ENCODE measurements around the gene ENPEP.

- TF ChIP-seq POLR2A (IDR thresholded peaks at IDR 0.05) = no peak
- TF ChIP-seq, protein P1, sequence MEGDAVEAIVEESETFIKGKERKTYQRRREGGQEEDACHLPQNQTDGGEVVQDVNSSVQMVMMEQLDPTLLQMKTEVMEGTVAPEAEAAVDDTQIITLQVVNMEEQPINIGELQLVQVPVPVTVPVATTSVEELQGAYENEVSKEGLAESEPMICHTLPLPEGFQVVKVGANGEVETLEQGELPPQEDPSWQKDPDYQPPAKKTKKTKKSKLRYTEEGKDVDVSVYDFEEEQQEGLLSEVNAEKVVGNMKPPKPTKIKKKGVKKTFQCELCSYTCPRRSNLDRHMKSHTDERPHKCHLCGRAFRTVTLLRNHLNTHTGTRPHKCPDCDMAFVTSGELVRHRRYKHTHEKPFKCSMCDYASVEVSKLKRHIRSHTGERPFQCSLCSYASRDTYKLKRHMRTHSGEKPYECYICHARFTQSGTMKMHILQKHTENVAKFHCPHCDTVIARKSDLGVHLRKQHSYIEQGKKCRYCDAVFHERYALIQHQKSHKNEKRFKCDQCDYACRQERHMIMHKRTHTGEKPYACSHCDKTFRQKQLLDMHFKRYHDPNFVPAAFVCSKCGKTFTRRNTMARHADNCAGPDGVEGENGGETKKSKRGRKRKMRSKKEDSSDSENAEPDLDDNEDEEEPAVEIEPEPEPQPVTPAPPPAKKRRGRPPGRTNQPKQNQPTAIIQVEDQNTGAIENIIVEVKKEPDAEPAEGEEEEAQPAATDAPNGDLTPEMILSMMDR (IDR thresholded peaks at IDR 0.05) = no peak
Measured at GRCh38 chr4:110485452-110485851, 9.5 kb downstream of the ENPEP start.
